Thyroid gland (tissue), 4 donors: Measurements from ENCODE around the gene TERC. TPM values are rescaled to one million over a fixed set of nuclear protein-coding genes. Genes with fewer than 3 reads are reported as not detected.

Experiments
- DNase-seq, 2 donors: peaks; one replicate each; pipeline ENCODE4 v3.0.0-alpha.2; 2019
- H3K27ac ChIP-seq, 3 donors: fragments of 200-600 bp; sonication (generic); 1 replicate in 2 of 3; 2 replicates in 1 of 3; pipeline ENCODE4 v1.5.1; 2016 to 2019; ENCODE audit warnings: mild to moderate bottlenecking in 1 of 3, moderate library complexity in 1 of 3
- H3K27me3 ChIP-seq: fragments of 200-600 bp; sonication (generic); one replicate; pipeline ENCODE4 v1.5.1; 2019
- H3K36me3 ChIP-seq, 2 donors: fragments of 200-600 bp; sonication (generic); one replicate each; pipeline ENCODE4 v1.5.1; 2016 to 2019
- H3K4me1 ChIP-seq, 2 donors: fragments of 200-600 bp; sonication (generic); one replicate each; pipeline ENCODE4 v1.5.1; 2017 to 2019
- H3K4me3 ChIP-seq, 3 donors: fragments of 200-600 bp; sonication (generic); replicated peaks in 1 of 3; 1 replicate in 2 of 3; 2 replicates in 1 of 3; pipeline ENCODE4 v1.5.1; 2016; ENCODE audit warnings: mild to moderate bottlenecking in 1 of 3
- H3K9me3 ChIP-seq: fragments of 200-600 bp; sonication (generic); one replicate; pipeline ENCODE4 v1.5.1; 2017
- CTCF ChIP-seq, 6 experiments: fragments of 200-600 bp in 3 of 6; fragments of 450-650 bp in 3 of 6; sonication (generic) in 3 of 6; IDR thresholded peaks; one replicate each; pipeline ENCODE4 v1.5.1; 2016 to 2019; ENCODE audit warnings: antibody characterized with exemption in 6 of 6, mild to moderate bottlenecking in 2 of 6, inconsistent platforms in 1 of 6, moderate library complexity in 1 of 6
- POLR2A ChIP-seq, 2 donors: fragments of 450-650 bp; IDR thresholded peaks; one replicate each; pipeline ENCODE4 v1.6.1; 2017; ENCODE audit warnings: antibody characterized with exemption in 2 of 2, mild to moderate bottlenecking in 2 of 2, moderate library complexity in 1 of 2
- WGBS, 2 donors: methylation state at CpG; one replicate each; pipeline ENCODE4 v1.1.5; 2017; 5-methylcytosine and 5-hydroxymethylcytosine counted together
- intact Hi-C: fragments of 100-400 bp; cut with DNase I; formaldehyde crosslinking; loops from one replicate; pipeline ENCODE4 v1.15.1; 2023
- total RNA-seq, 4 donors: library from RNA; depleted of rRNA; stranded (reverse); fragments of >200 nt; gene quantifications; one replicate each; pipeline ENCODE4 v1.2.3, GENCODE V29; 2016

The TERC gene
- total RNA-seq, 4 donors from 2014 or later: 83.6 to 291 (median 166) TPM

- H3K27me3 ChIP-seq: no peaks in the 10 kb centered on the region
- intact Hi-C loops: no loop called here
- H3K36me3 ChIP-seq: peaks cover 15 to 26% of the 10 kb centered on the region in 2 donors
- H3K4me1 ChIP-seq: no peaks in the 10 kb centered on the region
- H3K9me3 ChIP-seq: no peaks in the 10 kb centered on the region
- no peak for DNase-seq
- no peak overlapping the region for H3K27ac ChIP-seq
- H3K4me3 ChIP-seq: no peak overlapping the region
- TF ChIP-seq POLR2A (IDR thresholded peaks at IDR 0.05): no peak
- TF ChIP-seq CTCF (IDR thresholded peaks at IDR 0.05): no peak
Measured at GRCh38 chr3:169790219-169790618, 25.4 kb upstream of the TERC start.

GRCh38 chr3:169787791-169788190 is 22.9 kb upstream of the TERC start:
- Histone ChIP-seq H3K36me3 (peaks cover 20 to 30% of the 10 kb centered on the region in 2 donors), H3K27ac (no peak overlapping the region), H3K9me3 (no peaks in the 10 kb centered on the region), H3K4me3 (no peak overlapping the region), H3K27me3 (no peaks in the 10 kb centered on the region), H3K4me1 (no peaks in the 10 kb centered on the region)
- TF ChIP-seq CTCF (IDR thresholded peaks at IDR 0.05) (no peak), POLR2A (IDR thresholded peaks at IDR 0.05) (no peak)
- WGBS, 2 donors: 89 to 96% methylated on average over 1 of the region's 1 CpG
- DNase-seq: no peak
- intact Hi-C loops: no loop called here

GRCh38 chr3:169787120-169787519 is 22.3 kb upstream of the TERC start:
- intact Hi-C loops: no loop called here
- H3K4me3 ChIP-seq: no peak overlapping the region
- no peaks in the 10 kb centered on the region for H3K27me3 ChIP-seq
- no peaks in the 10 kb centered on the region for H3K9me3 ChIP-seq
- H3K27ac ChIP-seq: no peak overlapping the region
- 97 to 98% methylated on average over 4 of the region's 4 CpGs for WGBS, 2 donors
- TF ChIP-seq POLR2A (IDR thresholded peaks at IDR 0.05): no peak
- no peak for DNase-seq
- peaks cover 27 to 35% of the 10 kb centered on the region in 2 donors for H3K36me3 ChIP-seq
- H3K4me1 ChIP-seq: no peaks in the 10 kb centered on the region

- H3K36me3 ChIP-seq: peaks cover 50 to 54% of the 10 kb centered on the region in 2 donors
- no peak overlapping the region for H3K4me3 ChIP-seq
- no peaks in the 10 kb centered on the region for H3K27me3 ChIP-seq
- DNase-seq: no peak
- no peaks in the 10 kb centered on the region for H3K9me3 ChIP-seq
- H3K27ac ChIP-seq: no peak overlapping the region
- 91 to 93% methylated on average over 4 of the region's 4 CpGs for WGBS, 2 donors
- H3K4me1 ChIP-seq: no peaks in the 10 kb centered on the region
- no peak for TF ChIP-seq POLR2A (IDR thresholded peaks at IDR 0.05)
- intact Hi-C loops: no loop called here
Measured at GRCh38 chr3:169781209-169781855, 16.5 kb upstream of the TERC start.

- H3K36me3 ChIP-seq: peaks cover 44 to 50% of the 10 kb centered on the region in 2 donors
- WGBS, 2 donors: 74 to 75% methylated on average over 2 of the region's 2 CpGs
- peaks cover 0 to 3% of the 10 kb centered on the region in 2 donors for H3K4me1 ChIP-seq
- H3K4me3 ChIP-seq: no peak overlapping the region
- intact Hi-C loops: no loop called here
- H3K9me3 ChIP-seq: no peaks in the 10 kb centered on the region
- TF ChIP-seq POLR2A (IDR thresholded peaks at IDR 0.05) (no peak), CTCF (IDR thresholded peaks at IDR 0.05) (no peak)
- no peak overlapping the region for H3K27ac ChIP-seq
- no peaks in the 10 kb centered on the region for H3K27me3 ChIP-seq
- no peak for DNase-seq
Measured at GRCh38 chr3:169780742-169781141, 15.9 kb upstream of the TERC start.

- H3K4me1 ChIP-seq: peaks cover 3 to 22% of the 10 kb centered on the region in 2 donors
- no peaks in the 10 kb centered on the region for H3K9me3 ChIP-seq
- TF ChIP-seq POLR2A (IDR thresholded peaks at IDR 0.05): no peak
- no peak for TF ChIP-seq CTCF (IDR thresholded peaks at IDR 0.05)
- no peak for DNase-seq
- intact Hi-C loops: no loop called here
- H3K4me3 ChIP-seq: no peak overlapping the region
- H3K27me3 ChIP-seq: no peaks in the 10 kb centered on the region
- no peak overlapping the region for H3K27ac ChIP-seq
- peaks cover 34 to 46% of the 10 kb centered on the region in 2 donors for H3K36me3 ChIP-seq
- 85 to 100% methylated on average over 4 of the region's 4 CpGs for WGBS, 2 donors
Measured at GRCh38 chr3:169777822-169778221, 13.0 kb upstream of the TERC start.
